ENCODE data around the gene GNB1L. TPM values are rescaled to one million over a fixed set of nuclear protein-coding genes. Genes with fewer than 3 reads are reported as not detected.

GNB1L gene
- total and polyA plus RNA-seq, 2 of the 13 experiments (the other 11 are each of a cell fraction or from before 2014, with no cell fraction given): 2.5 to 7.4 TPM

DNA sequence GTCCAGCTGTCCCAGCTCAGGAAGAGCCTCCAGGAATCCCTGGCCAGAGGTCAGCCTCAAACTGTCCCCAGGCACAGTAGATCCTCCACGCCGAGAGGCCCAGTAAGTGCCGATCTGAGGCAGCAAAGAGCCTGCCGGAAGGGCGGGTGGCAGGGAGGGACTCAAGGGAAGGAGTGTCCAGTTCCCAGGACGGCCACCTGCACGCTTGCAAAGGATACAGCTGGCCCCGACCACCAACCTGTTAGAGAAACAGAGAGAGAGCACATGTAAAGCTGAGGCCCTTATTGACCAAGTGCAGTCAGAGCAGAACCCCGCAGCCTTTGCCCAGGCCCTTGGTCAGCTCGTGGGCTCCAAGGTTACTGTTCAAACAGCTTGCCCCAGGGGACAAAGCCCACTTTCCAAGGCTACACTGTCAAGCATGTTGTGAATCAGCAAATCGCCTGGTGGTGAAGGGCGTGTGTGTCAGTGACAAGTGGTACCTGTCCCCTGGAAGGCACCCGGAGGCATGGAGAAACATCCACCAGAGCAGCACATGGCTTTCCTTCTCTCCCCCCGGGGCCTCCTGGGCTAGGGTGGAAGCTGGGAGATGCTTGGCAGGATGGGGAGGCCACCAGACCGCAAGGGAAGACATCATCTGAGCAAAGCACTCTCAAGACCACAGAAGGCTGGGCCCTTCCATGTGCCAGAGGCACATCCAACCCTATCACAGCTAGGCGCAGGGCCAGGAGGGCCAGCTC, 44.3 kb upstream of the GNB1L start (continued):
- TF ChIP-seq ZNF543 (CRISPR knock-in tag; IDR thresholded peaks at IDR 0.05): no peak
- no peak for TF ChIP-seq GABPA (IDR thresholded peaks at IDR 0.05; ENCODE audit: low read depth, low read length)
- TF ChIP-seq GABPA (CRISPR knock-in tag; IDR thresholded peaks at IDR 0.05; ENCODE audit: low read depth): 0 out of 2 replicates have a peak, but pooled peaks have one; percentile 31
- TF ChIP-seq NRL (CRISPR knock-in tag; IDR thresholded peaks at IDR 0.05; ENCODE audit: borderline replicate concordance): peak; percentile 72
- TF ChIP-seq POGZ (CRISPR knock-in tag; IDR thresholded peaks at IDR 0.05): peak; percentile 43; the same call in 1 of the 2 replicates
- TF ChIP-seq ZNF17 (CRISPR knock-in tag; IDR thresholded peaks at IDR 0.05): no peak
- TF ChIP-seq, protein P1, sequence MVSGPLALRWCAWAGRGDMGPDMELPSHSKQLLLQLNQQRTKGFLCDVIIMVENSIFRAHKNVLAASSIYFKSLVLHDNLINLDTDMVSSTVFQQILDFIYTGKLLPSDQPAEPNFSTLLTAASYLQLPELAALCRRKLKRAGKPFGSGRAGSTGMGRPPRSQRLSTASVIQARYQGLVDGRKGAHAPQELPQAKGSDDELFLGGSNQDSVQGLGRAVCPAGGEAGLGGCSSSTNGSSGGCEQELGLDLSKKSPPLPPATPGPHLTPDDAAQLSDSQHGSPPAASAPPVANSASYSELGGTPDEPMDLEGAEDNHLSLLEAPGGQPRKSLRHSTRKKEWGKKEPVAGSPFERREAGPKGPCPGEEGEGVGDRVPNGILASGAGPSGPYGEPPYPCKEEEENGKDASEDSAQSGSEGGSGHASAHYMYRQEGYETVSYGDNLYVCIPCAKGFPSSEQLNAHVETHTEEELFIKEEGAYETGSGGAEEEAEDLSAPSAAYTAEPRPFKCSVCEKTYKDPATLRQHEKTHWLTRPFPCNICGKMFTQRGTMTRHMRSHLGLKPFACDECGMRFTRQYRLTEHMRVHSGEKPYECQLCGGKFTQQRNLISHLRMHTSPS (CRISPR knock-in tag; IDR thresholded peaks at IDR 0.05; ENCODE audit: low read depth): peak; percentile 92; the same call in 1 of the 2 replicates
- no peak for TF ChIP-seq ZFP37 (CRISPR knock-in tag; IDR thresholded peaks at IDR 0.05; ENCODE audit: borderline replicate concordance)
- TF ChIP-seq, protein P2, sequence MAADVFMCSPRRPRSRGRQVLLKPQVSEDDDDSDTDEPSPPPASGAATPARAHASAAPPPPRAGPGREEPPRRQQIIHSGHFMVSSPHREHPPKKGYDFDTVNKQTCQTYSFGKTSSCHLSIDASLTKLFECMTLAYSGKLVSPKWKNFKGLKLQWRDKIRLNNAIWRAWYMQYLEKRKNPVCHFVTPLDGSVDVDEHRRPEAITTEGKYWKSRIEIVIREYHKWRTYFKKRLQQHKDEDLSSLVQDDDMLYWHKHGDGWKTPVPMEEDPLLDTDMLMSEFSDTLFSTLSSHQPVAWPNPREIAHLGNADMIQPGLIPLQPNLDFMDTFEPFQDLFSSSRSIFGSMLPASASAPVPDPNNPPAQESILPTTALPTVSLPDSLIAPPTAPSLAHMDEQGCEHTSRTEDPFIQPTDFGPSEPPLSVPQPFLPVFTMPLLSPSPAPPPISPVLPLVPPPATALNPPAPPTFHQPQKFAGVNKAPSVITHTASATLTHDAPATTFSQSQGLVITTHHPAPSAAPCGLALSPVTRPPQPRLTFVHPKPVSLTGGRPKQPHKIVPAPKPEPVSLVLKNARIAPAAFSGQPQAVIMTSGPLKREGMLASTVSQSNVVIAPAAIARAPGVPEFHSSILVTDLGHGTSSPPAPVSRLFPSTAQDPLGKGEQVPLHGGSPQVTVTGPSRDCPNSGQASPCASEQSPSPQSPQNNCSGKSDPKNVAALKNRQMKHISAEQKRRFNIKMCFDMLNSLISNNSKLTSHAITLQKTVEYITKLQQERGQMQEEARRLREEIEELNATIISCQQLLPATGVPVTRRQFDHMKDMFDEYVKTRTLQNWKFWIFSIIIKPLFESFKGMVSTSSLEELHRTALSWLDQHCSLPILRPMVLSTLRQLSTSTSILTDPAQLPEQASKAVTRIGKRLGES (CRISPR knock-in tag; IDR thresholded peaks at IDR 0.05; ENCODE audit: borderline replicate concordance): no peak
- TF ChIP-seq, protein P3, sequence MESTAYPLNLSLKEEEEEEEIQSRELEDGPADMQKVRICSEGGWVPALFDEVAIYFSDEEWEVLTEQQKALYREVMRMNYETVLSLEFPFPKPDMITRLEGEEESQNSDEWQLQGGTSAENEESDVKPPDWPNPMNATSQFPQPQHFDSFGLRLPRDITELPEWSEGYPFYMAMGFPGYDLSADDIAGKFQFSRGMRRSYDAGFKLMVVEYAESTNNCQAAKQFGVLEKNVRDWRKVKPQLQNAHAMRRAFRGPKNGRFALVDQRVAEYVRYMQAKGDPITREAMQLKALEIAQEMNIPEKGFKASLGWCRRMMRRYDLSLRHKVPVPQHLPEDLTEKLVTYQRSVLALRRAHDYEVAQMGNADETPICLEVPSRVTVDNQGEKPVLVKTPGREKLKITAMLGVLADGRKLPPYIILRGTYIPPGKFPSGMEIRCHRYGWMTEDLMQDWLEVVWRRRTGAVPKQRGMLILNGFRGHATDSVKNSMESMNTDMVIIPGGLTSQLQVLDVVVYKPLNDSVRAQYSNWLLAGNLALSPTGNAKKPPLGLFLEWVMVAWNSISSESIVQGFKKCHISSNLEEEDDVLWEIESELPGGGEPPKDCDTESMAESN (CRISPR knock-in tag; conservative IDR thresholded peaks at IDR 0.05): peak; percentile 65; the same call in 1 of the 2 replicates
- no peak for TF ChIP-seq ZNF766 (CRISPR knock-in tag; IDR thresholded peaks at IDR 0.05; ENCODE audit: borderline replicate concordance)

Measured in HepG2 (cell line).